CD1c-positive myeloid dendritic cell (primary cell): ENCODE data around the gene MYO16.
A peak's percentile ranks its signal among the peaks of the same experiment; 100 is the strongest.

Source experiments
- DNase-seq: peaks from one replicate; pipeline ENCODE4 v3.0.0-alpha.2; 2016; ENCODE audit errors: extremely low spot score

MYO16 gene

GRCh38 chr13:109126891-109127641 is 497.7 kb downstream of the MYO16 start:
- no peak for DNase-seq

GRCh38 chr13:109128121-109128520 is 498.7 kb downstream of the MYO16 start:
- DNase-seq = no peak

- no peak for DNase-seq
These were observed 500.9 kb downstream of the MYO16 start for GRCh38 chr13:109130093-109130835.

GRCh38 chr13:109131698-109132257 is 502.4 kb downstream of the MYO16 start:
- DNase-seq = peak; percentile 51

- DNase-seq = no peak
These were observed 505.6 kb downstream of the MYO16 start for GRCh38 chr13:109135018-109135417.

- no peak for DNase-seq
These were observed 507.5 kb downstream of the MYO16 start for GRCh38 chr13:109136873-109137272.

- DNase-seq = no peak
These were observed 509.9 kb downstream of the MYO16 start for GRCh38 chr13:109139346-109139745.

GRCh38 chr13:109140054-109140453 is 510.6 kb downstream of the MYO16 start:
- no peak for DNase-seq

GRCh38 chr13:109140479-109141349 is 511.3 kb downstream of the MYO16 start:
- DNase-seq = no peak

GRCh38 chr13:109141706-109142105 is 512.3 kb downstream of the MYO16 start:
- DNase-seq = no peak

GRCh38 chr13:109144693-109145437 is 515.5 kb downstream of the MYO16 start:
- DNase-seq = no peak

GRCh38 chr13:109145631-109146030 is 516.2 kb downstream of the MYO16 start:
- DNase-seq = peak; percentile 45

- no peak for DNase-seq
These were observed 517.0 kb downstream of the MYO16 start for GRCh38 chr13:109146393-109146792.

GRCh38 chr13:109146912-109147647 is 517.7 kb downstream of the MYO16 start:
- DNase-seq = no peak

- DNase-seq = no peak
These were observed 518.8 kb downstream of the MYO16 start for GRCh38 chr13:109148243-109148642.

GRCh38 chr13:109150696-109151095 is 521.3 kb downstream of the MYO16 start:
- DNase-seq = no peak

- no peak for DNase-seq
These were observed 521.8 kb downstream of the MYO16 start for GRCh38 chr13:109151255-109151654.

GRCh38 chr13:109151696-109152095 is 522.3 kb downstream of the MYO16 start:
- DNase-seq = no peak

GRCh38 chr13:109152311-109152820 is 523.0 kb downstream of the MYO16 start:
- no peak for DNase-seq

- DNase-seq = no peak
These were observed 523.5 kb downstream of the MYO16 start for GRCh38 chr13:109152941-109153340.
